SK-N-SH treated with all-trans-retinoic acid at 6 μM for 48 hours (cell line): ENCODE data around the gene TRIM7.

Source experiments
- ZFP30 ChIP-seq: fragments of 450-650 bp; formaldehyde crosslinking; IDR thresholded peaks from 2 replicates; pipeline ENCODE4 v1.5.0; 2022; ENCODE audit warnings: mild to moderate bottlenecking, moderate library complexity
- ZNF565 ChIP-seq: fragments of 450-650 bp; formaldehyde crosslinking; conservative IDR thresholded peaks from 2 replicates; pipeline ENCODE4 v1.5.0; 2020; ENCODE audit warnings: low read depth, mild to moderate bottlenecking, moderate library complexity
- ZNF8 ChIP-seq: fragments of 450-650 bp; formaldehyde crosslinking; IDR thresholded peaks from 2 replicates; pipeline ENCODE4 v1.5.0; 2020; ENCODE audit warnings: mild to moderate bottlenecking, moderate library complexity

DNA sequence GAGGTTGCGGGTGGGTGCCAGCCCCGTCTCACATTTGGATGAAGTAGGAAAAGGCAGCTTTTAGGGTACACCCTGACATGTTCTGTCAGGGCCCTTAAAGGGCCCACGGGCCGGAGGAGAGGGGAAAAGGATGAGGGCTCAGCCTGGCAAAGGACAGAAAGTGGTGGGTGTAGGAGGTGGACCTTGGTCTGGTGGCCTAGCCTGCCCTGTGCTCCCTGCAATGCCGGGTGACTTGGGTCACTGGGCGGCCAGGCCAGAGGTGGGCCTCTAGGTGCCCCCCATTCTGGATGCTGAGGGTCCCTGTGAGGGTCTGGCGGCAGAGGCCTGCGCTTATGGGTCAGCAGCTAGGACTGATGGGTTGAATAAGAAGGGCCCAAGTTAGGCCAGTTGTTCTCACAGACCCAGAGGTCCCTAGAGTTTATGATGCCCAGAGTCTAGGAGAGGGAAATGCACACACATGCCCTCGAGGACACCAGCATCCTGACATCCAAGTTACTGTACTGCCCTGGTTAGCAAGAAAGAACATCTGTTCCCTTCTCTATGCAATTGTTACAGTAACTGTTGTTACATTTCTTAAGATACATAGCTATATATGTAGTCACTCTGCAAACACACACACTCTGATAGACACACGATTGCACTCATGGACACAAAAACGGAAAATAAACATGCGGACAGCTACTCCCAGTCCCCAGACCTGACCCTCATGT lies 12.5 kb downstream of the TRIM7 start:
- TF ChIP-seq ZFP30 (CRISPR knock-in tag) (no peak), ZNF8 (CRISPR knock-in tag) (no peak), ZNF565 (no peak)
